GM18868 (cell line): Measurements from ENCODE around the gene GPD2.
A peak's percentile ranks its signal among the peaks of the same experiment; 100 is the strongest.
"Not testable (repeated sequence)": the region's sequence is repeated elsewhere in the genome, so short reads cannot be mapped to it uniquely, and the experiment has no call there.

ENCODE experiments used
- ATAC-seq: cut with Tn5 transposase; IDR thresholded peaks from one replicate; pipeline ENCODE4 v1.9.1; 2021; ENCODE audit warnings: mild to moderate bottlenecking, moderate library complexity; ENCODE audit not compliant: unreplicated experiment

The GPD2 gene

GRCh38 chr2:156522864-156523440, 86.8 kb downstream of the GPD2 start:
- ATAC-seq = no peak

- peak; percentile 98 for ATAC-seq
Measured at GRCh38 chr2:156526950-156527636, 90.9 kb downstream of the GPD2 start.

- ATAC-seq = not testable (repeated sequence)
Measured at GRCh38 chr2:156528583-156528982, 92.4 kb downstream of the GPD2 start.

- ATAC-seq = peak; percentile 69
Measured at GRCh38 chr2:156532989-156533388, 96.8 kb downstream of the GPD2 start.

- no peak for ATAC-seq
Measured at GRCh38 chr2:156536534-156536933, 100.4 kb downstream of the GPD2 start.

- ATAC-seq = no peak
Measured at GRCh38 chr2:156537141-156537540, 101.0 kb downstream of the GPD2 start.

- peak; percentile 68 for ATAC-seq
Measured at GRCh38 chr2:156538083-156538504, 101.9 kb downstream of the GPD2 start.

GRCh38 chr2:156539086-156539860, 103.1 kb downstream of the GPD2 start:
- no peak for ATAC-seq

GRCh38 chr2:156540706-156541105, 104.5 kb downstream of the GPD2 start:
- no peak for ATAC-seq

- ATAC-seq = peak; percentile 17
Measured at GRCh38 chr2:156541229-156541628, 105.0 kb downstream of the GPD2 start.

GRCh38 chr2:156541706-156542105, 105.5 kb downstream of the GPD2 start:
- ATAC-seq = no peak

GRCh38 chr2:156548413-156548812, 112.2 kb downstream of the GPD2 start:
- ATAC-seq = no peak

- no peak for ATAC-seq
Measured at GRCh38 chr2:156553714-156554442, 117.7 kb downstream of the GPD2 start.

- ATAC-seq = no peak
Measured at GRCh38 chr2:156561326-156561725, 125.1 kb downstream of the GPD2 start.

GRCh38 chr2:156562124-156562523, 125.9 kb downstream of the GPD2 start:
- ATAC-seq = no peak

GRCh38 chr2:156563994-156564753, 128.0 kb downstream of the GPD2 start:
- no peak for ATAC-seq

GRCh38 chr2:156565066-156565710, 129.0 kb downstream of the GPD2 start:
- ATAC-seq = no peak

- ATAC-seq = peak; percentile 52
Measured at GRCh38 chr2:156573710-156574109, 137.5 kb downstream of the GPD2 start.

- peak; percentile 20 for ATAC-seq
Measured at GRCh38 chr2:156574112-156574511, 137.9 kb downstream of the GPD2 start.

GRCh38 chr2:156576005-156576404, 139.8 kb downstream of the GPD2 start:
- ATAC-seq = no peak
